Measurements from ENCODE around the gene ESYT3.
"Not testable (repeated sequence)": the region's sequence is repeated elsewhere in the genome, so short reads cannot be mapped to it uniquely, and the experiment has no call there.

The ESYT3 gene

GRCh38 chr3:138477801-138478200 is 43.4 kb downstream of the ESYT3 start:
- FAIRE-seq, result no peak
- no peak for DNase-seq (ENCODE audit: insufficient read length, low spot score)

GRCh38 chr3:138479438-138479863 is 45.0 kb downstream of the ESYT3 start:
- DNase-seq (ENCODE audit: insufficient read length, low spot score) (peak; percentile 62), FAIRE-seq (peak; percentile 80)

GRCh38 chr3:138484672-138485071 is 50.3 kb downstream of the ESYT3 start:
- DNase-seq (ENCODE audit: insufficient read length, low spot score); FAIRE-seq: not testable (repeated sequence)

- FAIRE-seq; DNase-seq (ENCODE audit: insufficient read length, low spot score): not testable (repeated sequence)
Measured at GRCh38 chr3:138486580-138486979, 52.2 kb downstream of the ESYT3 start.

GRCh38 chr3:138491971-138492370 is 57.6 kb downstream of the ESYT3 start:
- no peak for FAIRE-seq
- no peak for DNase-seq (ENCODE audit: insufficient read length, low spot score)

GRCh38 chr3:138492980-138493675 is 58.7 kb downstream of the ESYT3 start:
- FAIRE-seq (no peak), DNase-seq (ENCODE audit: insufficient read length, low spot score) (no peak)

- DNase-seq (ENCODE audit: insufficient read length, low spot score) (no peak), FAIRE-seq (no peak)
Measured at GRCh38 chr3:138493804-138494606, 59.6 kb downstream of the ESYT3 start.

GRCh38 chr3:138494607-138494929 is 60.2 kb downstream of the ESYT3 start:
- no peak for DNase-seq (ENCODE audit: insufficient read length, low spot score)
- no peak for FAIRE-seq

GRCh38 chr3:138495638-138496037 is 61.2 kb downstream of the ESYT3 start:
- DNase-seq (ENCODE audit: insufficient read length, low spot score); FAIRE-seq: not testable (repeated sequence)

GRCh38 chr3:138496436-138496835 is 62.0 kb downstream of the ESYT3 start:
- FAIRE-seq (no peak), DNase-seq (ENCODE audit: insufficient read length, low spot score) (no peak)

GRCh38 chr3:138497021-138497420 is 62.6 kb downstream of the ESYT3 start:
- FAIRE-seq (no peak), DNase-seq (ENCODE audit: insufficient read length, low spot score) (no peak)

GRCh38 chr3:138497851-138498250 is 63.4 kb downstream of the ESYT3 start:
- FAIRE-seq (no peak), DNase-seq (ENCODE audit: insufficient read length, low spot score) (no peak)

GRCh38 chr3:138498991-138499390 is 64.6 kb downstream of the ESYT3 start:
- DNase-seq (ENCODE audit: insufficient read length, low spot score) (no peak), FAIRE-seq (no peak)

- DNase-seq (ENCODE audit: insufficient read length, low spot score) (no peak), FAIRE-seq (no peak)
Measured at GRCh38 chr3:138507524-138507923, 73.1 kb downstream of the ESYT3 start.

- DNase-seq (ENCODE audit: insufficient read length, low spot score) (no peak), FAIRE-seq (no peak)
Measured at GRCh38 chr3:138509586-138509985, 75.2 kb downstream of the ESYT3 start.

- DNase-seq (ENCODE audit: insufficient read length, low spot score) (no peak), FAIRE-seq (no peak)
Measured at GRCh38 chr3:138511945-138512344, 77.5 kb downstream of the ESYT3 start.

- no peak for DNase-seq (ENCODE audit: insufficient read length, low spot score)
- no peak for FAIRE-seq
Measured at GRCh38 chr3:138513090-138513843, 78.9 kb downstream of the ESYT3 start.

- FAIRE-seq; DNase-seq (ENCODE audit: insufficient read length, low spot score): not testable (repeated sequence)
Measured at GRCh38 chr3:138521445-138521844, 87.0 kb downstream of the ESYT3 start.

All from GM19239 (cell line).